ENCODE measurements around the gene E2F6. TPM values are rescaled to one million over a fixed set of nuclear protein-coding genes. Genes with fewer than 3 reads are reported as not detected.
A peak's percentile ranks its signal among the peaks of the same experiment; 100 is the strongest.

The E2F6 gene
- total RNA-seq, 4 donors from 2014 or later: 15.6 to 20.1 (median 19.6) TPM

- H3K4me3 ChIP-seq: no peak overlapping the region
Observed at GRCh38 chr2:11467129-11467649, 1.2 kb upstream of the E2F6 start.

GRCh38 chr2:11466307-11467128 lies 557 bp upstream of the E2F6 start:
- WGBS, 2 donors (ENCODE audit: low coverage in 1 of 2): 23 to 31% methylated on average over 15 to 24 of the region's 26 CpGs
- TF ChIP-seq POLR2AphosphoS5 (IDR thresholded peaks at IDR 0.05) (no peak), POLR2A (IDR thresholded peaks at IDR 0.05) (no peak), CTCF (IDR thresholded peaks at IDR 0.05) (no peak), EP300 (IDR thresholded peaks at IDR 0.05) (no peak)
- Histone ChIP-seq H3K27ac (peak overlapping the region; percentile 12 to 96 (median 93)), H3K9me3 (no peaks in the 10 kb centered on the region), H3K36me3 (peaks cover 0 to 10% of the 10 kb centered on the region in 2 donors), H3K4me1 (peaks cover 6 to 50% (median 20%) of the 10 kb centered on the region in 3 donors), H3K4me3 (peak overlapping the region; percentile 67 to 75), H3K27me3 (no peaks in the 10 kb centered on the region)
- no peak for ATAC-seq

More at GRCh38 chr2:11467129-11467649, 1.2 kb upstream of the E2F6 start:
- Histone ChIP-seq H3K27me3 (no peaks in the 10 kb centered on the region), H3K4me1 (peaks cover 6 to 43% (median 20%) of the 10 kb centered on the region in 3 donors), H3K9me3 (no peaks in the 10 kb centered on the region), H3K27ac (no peak overlapping the region), H3K36me3 (peaks cover 0 to 10% of the 10 kb centered on the region in 2 donors)
- no peak for TF ChIP-seq POLR2A (IDR thresholded peaks at IDR 0.05)
- no peak for TF ChIP-seq EP300 (IDR thresholded peaks at IDR 0.05)
- no peak for TF ChIP-seq POLR2AphosphoS5 (IDR thresholded peaks at IDR 0.05)
- WGBS, 2 donors (ENCODE audit: low coverage in 1 of 2): 83 to 86% methylated on average over 1 to 5 of the region's 5 CpGs
- no peak for ATAC-seq

GRCh38 chr2:11465110-11465484 lies 864 bp downstream of the E2F6 start:
- Histone ChIP-seq H3K4me3 (peak overlapping the region; percentile 67 to 75), H3K36me3 (peaks cover 0 to 10% of the 10 kb centered on the region in 2 donors), H3K4me1 (peaks cover 6 to 64% (median 20%) of the 10 kb centered on the region in 3 donors), H3K27me3 (no peaks in the 10 kb centered on the region), H3K9me3 (no peaks in the 10 kb centered on the region), H3K27ac (peak overlapping the region; percentile 93 to 96 (median 94))
- TF ChIP-seq POLR2A (IDR thresholded peaks at IDR 0.05) (no peak), EP300 (IDR thresholded peaks at IDR 0.05) (no peak), CTCF (IDR thresholded peaks at IDR 0.05) (no peak), POLR2AphosphoS5 (IDR thresholded peaks at IDR 0.05) (no peak)
- WGBS, 2 donors (ENCODE audit: low coverage in 1 of 2): 0 to 43% methylated on average over 3 to 6 of the region's 6 CpGs
- no peak for ATAC-seq

- 75 to 100% methylated on average over 1 to 4 of the region's 4 CpGs for WGBS, 2 donors (ENCODE audit: low coverage in 1 of 2)
- H3K9me3 ChIP-seq: no peaks in the 10 kb centered on the region
- H3K36me3 ChIP-seq: peaks cover 0 to 29% of the 10 kb centered on the region in 2 donors
- no peak for ATAC-seq
- H3K4me1 ChIP-seq: peaks cover 9 to 87% (median 16%) of the 10 kb centered on the region in 3 donors
- H3K27ac ChIP-seq: no peak overlapping the region
- TF ChIP-seq EP300 (IDR thresholded peaks at IDR 0.05) (no peak), POLR2A (IDR thresholded peaks at IDR 0.05) (no peak), CTCF (IDR thresholded peaks at IDR 0.05) (no peak), POLR2AphosphoS5 (IDR thresholded peaks at IDR 0.05) (no peak)
- no peaks in the 10 kb centered on the region for H3K27me3 ChIP-seq
- H3K4me3 ChIP-seq: no peak overlapping the region
Observed at GRCh38 chr2:11459816-11460215, 6.1 kb downstream of the E2F6 start.

DNA sequence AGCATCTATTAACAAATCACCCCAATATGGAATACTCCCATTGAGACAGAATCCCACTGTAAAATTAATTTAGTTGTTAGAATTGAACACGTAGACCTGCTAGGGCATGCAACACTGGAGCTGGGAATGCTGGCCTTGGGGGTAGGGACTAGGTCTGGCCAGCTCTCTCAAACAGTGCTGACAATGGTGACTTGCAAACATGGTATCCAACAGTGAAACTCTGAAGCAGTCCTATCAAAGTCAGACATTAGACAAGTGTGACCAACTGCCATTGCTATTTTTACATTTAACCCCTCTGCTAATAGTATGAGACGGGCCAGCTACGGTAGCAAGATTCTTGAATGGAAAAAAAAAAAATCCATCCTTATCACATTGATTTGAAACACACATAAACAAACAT lies 7.2 kb downstream of the E2F6 start:
- no peaks in the 10 kb centered on the region for H3K9me3 ChIP-seq
- no peak overlapping the region for H3K27ac ChIP-seq
- H3K36me3 ChIP-seq: peaks cover 0 to 33% of the 10 kb centered on the region in 2 donors
- ATAC-seq: no peak
- H3K4me3 ChIP-seq: no peak overlapping the region
- H3K4me1 ChIP-seq: peaks cover 6 to 76% (median 12%) of the 10 kb centered on the region in 3 donors
- WGBS, 2 donors (ENCODE audit: low coverage in 1 of 2): 70 to 77% methylated on average over 2 to 3 of the region's 3 CpGs
- H3K27me3 ChIP-seq: no peaks in the 10 kb centered on the region
- no peak for TF ChIP-seq EP300 (IDR thresholded peaks at IDR 0.05)
- no peak for TF ChIP-seq POLR2AphosphoS5 (IDR thresholded peaks at IDR 0.05)
- no peak for TF ChIP-seq CTCF (IDR thresholded peaks at IDR 0.05)
- TF ChIP-seq POLR2A (IDR thresholded peaks at IDR 0.05): no peak

Data from gastroesophageal sphincter (tissue), 4 donors.